Natural killer cell (primary cell): ENCODE measurements around the gene OR12D1. TPM values are rescaled to one million over a fixed set of nuclear protein-coding genes. Genes with fewer than 3 reads are reported as not detected.

Experiments used
- ATAC-seq, 3 donors: fragments of 150-1000 bp in 2 of 3; fragments of 200-7000 bp in 1 of 3; cut with Tn5 transposase; 1 replicate in 1 of 3; 2 replicates in 2 of 3; pipeline ENCODE4 v1.10.0; 2021; ENCODE audit warnings: mild to moderate bottlenecking in 2 of 3, moderate library complexity in 2 of 3
- DNase-seq, 2 donors: peaks; one replicate each; pipeline versions ENCODE4 v3.0.0 to v3.0.0-alpha.2; 2013 to 2021; ENCODE audit warnings: mixed read lengths in 1 of 2
- H3K27ac ChIP-seq: one replicate; pipeline ENCODE4 v1.5.1; 2013; ENCODE audit warnings: mild to moderate bottlenecking, low read length
- H3K27me3 ChIP-seq: one replicate; pipeline ENCODE4 v1.6.1; 2013; ENCODE audit warnings: low read length; ENCODE audit not compliant: control insufficient read depth, insufficient read depth
- H3K36me3 ChIP-seq: one replicate; pipeline ENCODE4 v1.6.1; 2013; ENCODE audit warnings: low read length; ENCODE audit not compliant: control insufficient read depth, insufficient read depth
- H3K4me1 ChIP-seq: one replicate; pipeline ENCODE4 v1.6.1; 2013; ENCODE audit warnings: low read length; ENCODE audit not compliant: control insufficient read depth, insufficient read depth
- H3K4me3 ChIP-seq: one replicate; pipeline ENCODE4 v1.5.1; 2013; ENCODE audit warnings: low read length
- H3K9me3 ChIP-seq: one replicate; pipeline ENCODE4 v1.6.1; 2013; ENCODE audit warnings: low read length; ENCODE audit not compliant: control insufficient read depth, insufficient read depth
- H3K27ac Mint-ChIP-seq, 2 donors: one replicate each; pipeline ENCODE4 v1.8.0; 2022; ENCODE audit warnings: mild to moderate bottlenecking in 2 of 2, mixed read lengths in 2 of 2, moderate library complexity in 1 of 2
- H3K27me3 Mint-ChIP-seq, 2 donors: one replicate each; pipeline ENCODE4 v1.8.0; 2022; ENCODE audit warnings: low read depth in 2 of 2, mixed read lengths in 2 of 2
- H3K36me3 Mint-ChIP-seq: one replicate; pipeline ENCODE4 v1.8.0; 2022; ENCODE audit warnings: mixed read lengths
- H3K4me1 Mint-ChIP-seq, 2 donors: one replicate each; pipeline ENCODE4 v1.8.0; 2022; ENCODE audit warnings: mixed read lengths in 2 of 2
- H3K4me3 Mint-ChIP-seq: one replicate; pipeline ENCODE4 v1.8.0; 2022; ENCODE audit warnings: mild to moderate bottlenecking, moderate library complexity, mixed read lengths
- H3K9me3 Mint-ChIP-seq, 2 donors: one replicate each; pipeline ENCODE4 v1.8.0; 2022; ENCODE audit warnings: mixed read lengths in 2 of 2
- WGBS: methylation state at CpG from one replicate; pipeline ENCODE4 v1.1.7; 2013; ENCODE audit warnings: missing lambda C conversion rate; ENCODE audit not compliant: insufficient coverage; 5-methylcytosine and 5-hydroxymethylcytosine counted together
- intact Hi-C: fragments of 100-400 bp; cut with micrococcal nuclease; formaldehyde crosslinking; loops from one replicate; pipeline ENCODE4 v1.14.2; 2022
- total RNA-seq, 4 donors: library from RNA; stranded (reverse); fragments of 120-200 nt in 1 of 4; gene quantifications; one replicate each; pipeline versions ENCODE4 v1.2.3 to v1.2.4, GENCODE V29; 2013 to 2022
- TF ChIP-seq, protein P1 (sequence below): fragments of 200-600 bp; IDR thresholded peaks from one replicate; pipeline ENCODE4 v1.8.0; 2022; ENCODE audit warnings: antibody characterized with exemption

The OR12D1 gene
- not detected for total RNA-seq
- not detected for total RNA-seq (2013)

DNA sequence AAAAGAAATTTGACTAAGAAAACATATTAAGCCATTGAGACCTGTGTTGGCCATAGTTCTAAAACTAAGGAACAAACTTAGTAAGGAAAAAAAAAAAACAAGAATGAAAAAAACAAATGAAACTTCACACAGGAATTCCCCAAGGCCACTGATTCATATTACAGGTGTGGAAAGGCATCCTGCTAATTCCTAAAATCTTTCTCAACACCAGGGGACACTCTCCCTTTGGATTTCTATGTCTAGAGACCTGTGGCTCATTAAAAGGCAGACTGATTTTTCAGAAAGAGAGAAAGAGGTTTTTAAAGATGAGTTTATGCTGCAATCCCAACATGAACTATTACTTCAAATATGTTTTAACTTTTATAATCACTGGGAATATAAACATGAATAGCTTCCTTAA, at the start of gene OR12D1:
OR12D1 (plus strand) TSS at position 341 of the 400 bp plus-strand sequence.
- DNase-seq (no peak), ATAC-seq (no peak)
- peaks cover 8% of the 10 kb centered on the region for H3K36me3 Mint-ChIP-seq
- Histone ChIP-seq H3K4me3 (no peak within 1 kb of the TSS), H3K36me3 (no peaks in the 10 kb centered on the region), H3K4me1 (no peaks in the 10 kb centered on the region), H3K27me3 (no peaks in the 10 kb centered on the region), H3K9me3 (peaks cover 4% of the 10 kb centered on the region), H3K27ac (no peak within 1 kb of the TSS)
- no peaks in the 10 kb centered on the region for H3K4me1 Mint-ChIP-seq
- H3K27me3 Mint-ChIP-seq, result peaks cover 26 to 46% of the 10 kb centered on the region in 2 donors
- no peak within 1 kb of the TSS for H3K27ac Mint-ChIP-seq
- H3K9me3 Mint-ChIP-seq, result peaks cover 2 to 5% of the 10 kb centered on the region in 2 donors
- no peak within 1 kb of the TSS for H3K4me3 Mint-ChIP-seq
- TF ChIP-seq, protein P1, sequence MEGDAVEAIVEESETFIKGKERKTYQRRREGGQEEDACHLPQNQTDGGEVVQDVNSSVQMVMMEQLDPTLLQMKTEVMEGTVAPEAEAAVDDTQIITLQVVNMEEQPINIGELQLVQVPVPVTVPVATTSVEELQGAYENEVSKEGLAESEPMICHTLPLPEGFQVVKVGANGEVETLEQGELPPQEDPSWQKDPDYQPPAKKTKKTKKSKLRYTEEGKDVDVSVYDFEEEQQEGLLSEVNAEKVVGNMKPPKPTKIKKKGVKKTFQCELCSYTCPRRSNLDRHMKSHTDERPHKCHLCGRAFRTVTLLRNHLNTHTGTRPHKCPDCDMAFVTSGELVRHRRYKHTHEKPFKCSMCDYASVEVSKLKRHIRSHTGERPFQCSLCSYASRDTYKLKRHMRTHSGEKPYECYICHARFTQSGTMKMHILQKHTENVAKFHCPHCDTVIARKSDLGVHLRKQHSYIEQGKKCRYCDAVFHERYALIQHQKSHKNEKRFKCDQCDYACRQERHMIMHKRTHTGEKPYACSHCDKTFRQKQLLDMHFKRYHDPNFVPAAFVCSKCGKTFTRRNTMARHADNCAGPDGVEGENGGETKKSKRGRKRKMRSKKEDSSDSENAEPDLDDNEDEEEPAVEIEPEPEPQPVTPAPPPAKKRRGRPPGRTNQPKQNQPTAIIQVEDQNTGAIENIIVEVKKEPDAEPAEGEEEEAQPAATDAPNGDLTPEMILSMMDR, result no peak
- intact Hi-C loops, result no loop called here

DNA sequence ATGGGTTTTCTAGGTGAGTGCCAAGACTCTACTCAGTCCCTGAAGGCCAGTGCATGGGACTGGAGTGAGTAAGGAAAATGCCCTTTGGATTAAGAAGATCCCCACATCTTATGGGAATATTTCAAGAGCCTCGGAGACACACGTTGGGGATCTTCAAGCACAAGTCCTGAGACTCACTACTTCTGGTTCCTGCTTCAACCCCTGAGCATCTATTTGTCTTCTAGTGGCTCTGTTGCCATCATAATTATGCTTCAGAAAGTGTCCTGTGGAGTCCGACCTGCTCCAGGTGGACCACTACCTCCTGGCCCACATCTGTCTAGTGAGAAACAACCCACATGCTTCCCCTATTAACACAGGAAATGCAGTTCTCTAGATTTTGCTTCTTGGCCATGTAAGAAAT, 46.0 kb upstream of the OR12D1 start, which contains the start of gene OR5V1:
OR5V1 (minus strand) TSS at position 101 of the 400 bp plus-strand sequence. CDS start 12,670 bp downstream, outside the sequence.
- no peak within 1 kb of the TSS for H3K27ac Mint-ChIP-seq
- Histone ChIP-seq H3K4me3 (no peak within 1 kb of the TSS), H3K4me1 (no peaks in the 10 kb centered on the region), H3K27me3 (peaks cover 3% of the 10 kb centered on the region), H3K36me3 (no peaks in the 10 kb centered on the region), H3K9me3 (no peaks in the 10 kb centered on the region), H3K27ac (no peak within 1 kb of the TSS)
- intact Hi-C loops, result no loop called here
- DNase-seq (no peak), ATAC-seq (no peak)
- TF ChIP-seq, protein P1, result no peak
- no peaks in the 10 kb centered on the region for H3K9me3 Mint-ChIP-seq
- no peaks in the 10 kb centered on the region for H3K4me1 Mint-ChIP-seq
- 81% methylated on average over 3 of the region's 3 CpGs for WGBS
- H3K36me3 Mint-ChIP-seq, result no peaks in the 10 kb centered on the region
- peaks cover 6 to 14% of the 10 kb centered on the region in 2 donors for H3K27me3 Mint-ChIP-seq
- no peak within 1 kb of the TSS for H3K4me3 Mint-ChIP-seq

DNA sequence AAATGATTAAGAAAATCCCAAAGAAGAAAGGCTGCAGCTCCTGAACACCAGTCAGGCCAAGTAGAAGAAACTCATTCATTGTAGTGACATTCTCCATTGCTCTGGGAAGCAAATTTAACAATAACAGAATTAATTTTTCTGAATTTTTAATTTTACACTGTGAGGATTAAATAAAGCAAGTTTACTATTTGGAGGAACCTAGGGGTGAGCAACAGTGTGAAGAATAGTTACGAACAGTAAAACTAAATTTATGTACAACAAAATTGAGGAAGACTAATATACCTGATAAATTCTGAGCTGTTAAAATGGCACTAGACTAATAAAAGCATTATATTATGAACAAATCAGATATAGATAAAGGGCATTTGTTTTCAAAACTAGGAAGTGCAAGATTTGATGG, 39.5 kb upstream of the OR12D1 start, which contains the start of gene OR12D3:
OR12D3 (minus strand) TSS at position 101 of the 400 bp plus-strand sequence; CDS start at position 97, 4 bp downstream.
- ATAC-seq (no peak), DNase-seq (no peak)
- Histone ChIP-seq H3K36me3 (no peaks in the 10 kb centered on the region), H3K27me3 (peaks cover 3% of the 10 kb centered on the region), H3K27ac (no peak within 1 kb of the TSS), H3K9me3 (no peaks in the 10 kb centered on the region), H3K4me3 (no peak within 1 kb of the TSS), H3K4me1 (no peaks in the 10 kb centered on the region)
- Mint-ChIP-seq H3K27me3 (peaks cover 12 to 34% of the 10 kb centered on the region in 2 donors), H3K36me3 (no peaks in the 10 kb centered on the region), H3K4me1 (no peaks in the 10 kb centered on the region), H3K9me3 (no peaks in the 10 kb centered on the region), H3K4me3 (no peak within 1 kb of the TSS), H3K27ac (no peak within 1 kb of the TSS)
- TF ChIP-seq, protein P1, result no peak
- WGBS, result no CpG with 5 or more reads among the region's 1 CpG
- intact Hi-C loops, result no loop called here

DNA sequence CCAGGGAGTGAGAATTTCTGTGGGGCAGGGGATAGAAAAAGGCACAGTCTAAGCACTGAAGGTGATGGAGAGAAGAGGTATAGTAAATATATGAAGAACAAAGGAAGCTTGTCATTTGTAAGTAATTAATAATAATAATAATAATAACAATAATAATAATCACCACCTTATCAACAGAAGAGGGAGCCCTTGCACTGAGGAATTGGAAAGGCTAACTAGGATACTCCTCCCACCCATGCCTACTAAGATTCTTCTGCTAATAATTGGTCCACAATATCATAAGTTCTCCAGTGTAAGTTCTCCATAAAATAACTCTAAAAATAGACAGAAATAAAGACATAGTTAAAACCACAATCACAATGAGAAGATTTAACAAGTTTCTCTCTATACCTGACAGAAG, 38.7 kb upstream of the OR12D1 start:
- intact Hi-C loops, result no loop called here
- DNase-seq (no peak), ATAC-seq (no peak)
- no peaks in the 10 kb centered on the region for H3K9me3 ChIP-seq
- peaks cover 3% of the 10 kb centered on the region for H3K27me3 ChIP-seq
- peaks cover 13 to 31% of the 10 kb centered on the region in 2 donors for H3K27me3 Mint-ChIP-seq
- H3K27ac ChIP-seq, result no peak overlapping the region
- TF ChIP-seq, protein P1, result no peak
- H3K4me1 ChIP-seq, result no peaks in the 10 kb centered on the region
- H3K4me1 Mint-ChIP-seq, result no peaks in the 10 kb centered on the region
- no peak overlapping the region for H3K27ac Mint-ChIP-seq
- no peak overlapping the region for H3K4me3 ChIP-seq
- no peaks in the 10 kb centered on the region for H3K9me3 Mint-ChIP-seq
- H3K4me3 Mint-ChIP-seq, result no peak overlapping the region
- H3K36me3 Mint-ChIP-seq, result no peaks in the 10 kb centered on the region
- H3K36me3 ChIP-seq, result no peaks in the 10 kb centered on the region
